ENCODE results near the gene RAB34.
A peak's percentile ranks its signal among the peaks of the same experiment; 100 is the strongest.

DNA sequence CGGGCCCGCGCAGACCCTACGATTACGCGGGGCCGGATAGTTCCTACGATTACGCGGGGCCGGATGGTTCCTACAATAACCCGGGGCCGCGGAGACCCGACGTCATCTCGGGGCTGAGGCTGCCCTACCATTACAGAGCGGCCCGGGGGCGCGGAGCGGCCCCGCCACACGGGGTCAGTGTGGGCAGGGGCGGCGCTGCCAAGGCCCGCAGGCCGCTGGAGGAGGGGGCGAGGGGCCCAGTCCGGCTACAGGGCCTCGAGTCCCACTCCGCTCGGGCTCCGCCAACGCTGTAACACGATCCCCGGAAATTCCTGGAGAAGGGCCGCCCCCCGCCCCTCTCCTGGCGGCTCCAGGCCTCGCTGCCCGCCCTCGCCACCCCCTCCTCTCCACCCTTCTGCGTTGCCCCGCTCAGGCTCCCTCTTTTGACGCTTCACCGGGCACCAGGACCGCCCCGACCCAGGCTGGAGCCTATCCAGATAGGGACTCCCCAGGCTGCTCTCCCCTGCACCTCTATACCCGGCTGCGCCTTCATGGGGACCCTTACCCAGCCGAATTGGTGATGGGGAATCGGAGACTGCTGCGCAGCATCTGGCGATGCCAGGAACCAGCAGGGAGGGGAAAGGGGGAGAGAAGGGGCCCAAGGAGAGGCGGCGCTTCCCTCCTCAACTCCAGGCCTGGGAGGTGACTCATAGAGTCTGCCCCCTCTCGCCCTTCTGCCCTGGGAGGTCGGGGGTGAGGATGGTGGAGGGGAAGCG lies at the start of gene RAB34:
- TF ChIP-seq POLR2AphosphoS5 (IDR thresholded peaks at IDR 0.05; ENCODE audit: borderline replicate concordance, low read depth, low read length), result peak; percentile 70
- no peak for TF ChIP-seq EZH2 (IDR thresholded peaks at IDR 0.05)
- no peak for TF ChIP-seq FOXP2 (optimal IDR thresholded peaks at IDR 0.05; ENCODE audit: control extremely low read depth, extremely low read length, insufficient read depth)

All from SK-N-MC (cell line).